K562 (cell line): ENCODE measurements around the gene CRACR2B. TPM values are rescaled to one million over a fixed set of nuclear protein-coding genes. Genes with fewer than 3 reads are reported as not detected.

Experiments
- BRF1 ChIP-seq: IDR thresholded peaks from 3 replicates; pipeline ENCODE4 v1.6.1; 2011; ENCODE audit warnings: borderline replicate concordance, mild to moderate bottlenecking; ENCODE audit not compliant: insufficient read length; ENCODE audit errors: extremely low read depth
- CEBPZ ChIP-seq: fragments of 150-350 bp; IDR thresholded peaks from 2 replicates; pipeline ENCODE4 v1.6.1; 2014; ENCODE audit warnings: low read depth, mild to moderate bottlenecking, low read length, borderline replicate concordance
- CTCFL ChIP-seq: IDR thresholded peaks from 2 replicates; pipeline ENCODE4 v1.6.1; 2011; ENCODE audit warnings: borderline replicate concordance, low read depth, mild to moderate bottlenecking, moderate library complexity, low read length; ENCODE audit not compliant: insufficient read depth, poor library complexity, severe bottlenecking
- DIDO1 ChIP-seq: fragments of 450-650 bp; IDR thresholded peaks from 2 replicates; pipeline ENCODE4 v1.6.1; 2016; ENCODE audit warnings: low read depth, missing biosample characterization, missing genetic modification characterization
- HDAC6 ChIP-seq: IDR thresholded peaks from 2 replicates; pipeline ENCODE4 v1.6.1; 2012; ENCODE audit warnings: low read depth, mild to moderate bottlenecking, control low read depth, inconsistent platforms, low read length, moderate library complexity
- NBN ChIP-seq: fragments of 450-650 bp; IDR thresholded peaks from 2 replicates; pipeline ENCODE4 v1.6.1; 2016; ENCODE audit warnings: low read depth, mild to moderate bottlenecking
- PHB ChIP-seq: fragments of 250-450 bp; sonication (Bioruptor Pico); IDR thresholded peaks from 2 replicates; pipeline ENCODE4 v1.5.0; 2021
- PHTF2 ChIP-seq: fragments of 250-450 bp; sonication (Bioruptor Pico); IDR thresholded peaks from 2 replicates; pipeline ENCODE4 v1.5.0; 2021; ENCODE audit warnings: mild to moderate bottlenecking
- POLR2G ChIP-seq: fragments of 200-400 bp; formaldehyde crosslinking; IDR thresholded peaks from 2 replicates; pipeline ENCODE4 v1.6.1; 2017; ENCODE audit warnings: low read depth, mild to moderate bottlenecking, antibody characterized with exemption, low read length, moderate library complexity
- SMARCC2 ChIP-seq: fragments of 450-650 bp; IDR thresholded peaks from 2 replicates; pipeline ENCODE4 v1.6.1; 2017; ENCODE audit warnings: antibody characterized with exemption, moderate library complexity, mild to moderate bottlenecking, low read depth
- TRIM25 ChIP-seq: fragments of 450-650 bp; IDR thresholded peaks from 2 replicates; pipeline ENCODE4 v1.7.0; 2016; ENCODE audit warnings: borderline replicate concordance
- ZNF124 ChIP-seq: sonication (generic); formaldehyde crosslinking; IDR thresholded peaks from 2 replicates; pipeline ENCODE4 v1.8.1; 2022; ENCODE audit warnings: missing genetic modification reagents
- ZNF212 ChIP-seq: fragments of 450-650 bp; formaldehyde crosslinking; IDR thresholded peaks from 2 replicates; pipeline ENCODE4 v1.4.0; 2020; ENCODE audit warnings: mild to moderate bottlenecking
- ZNF384 ChIP-seq: IDR thresholded peaks from 2 replicates; pipeline ENCODE4 v1.6.1; 2012; ENCODE audit warnings: low read depth, low read length, improper control_type of control experiment
- ZNF445 ChIP-seq: fragments of 250-450 bp; sonication (Bioruptor Pico); IDR thresholded peaks from 2 replicates; pipeline ENCODE4 v1.4.0; 2020; ENCODE audit warnings: low read depth, mild to moderate bottlenecking, moderate library complexity
- ZNF592 ChIP-seq: fragments of 450-650 bp; IDR thresholded peaks from 2 replicates; pipeline ENCODE4 v1.6.1; 2017; ENCODE audit warnings: antibody characterized with exemption, mild to moderate bottlenecking
- polyA plus RNA-seq, 8 experiments: library from polyadenylated mRNA; depleted of rRNA in 4 of 8; stranded (reverse) in 5 of 8; unstranded in 3 of 8; fragments of >200 nt; fragmentation: Nextera tagmentation in 2 of 8; fragmentation: Illumina TruSeq in 1 of 8; extraction: Ambion mirVana in 2 of 8; extraction: Trizol in 1 of 8; gene quantifications; 2 replicates each; pipeline versions ENCODE4 v1.2.1 to v1.2.3, GENCODE V29; 2011 to 2014; ENCODE audit warnings: inconsistent platforms in 1 of 8, missing spikeins in 1 of 8
- total RNA-seq, 7 experiments: library from RNA; depleted of rRNA in 6 of 7; stranded (reverse); fragments of >200 nt in 6 of 7; fragmentation: Illumina TruSeq in 2 of 7; extraction: Trizol in 2 of 7; gene quantifications; 2 replicates each; pipeline versions ENCODE4 v1.2.1 to v1.2.3, GENCODE V29; 2011 to 2021; ENCODE audit warnings: low replicate concordance in 1 of 7

The CRACR2B gene
- total and polyA plus RNA-seq, 9 of the 15 experiments (the other 6 are each of a cell fraction or from before 2014, with no cell fraction given), result 0.10 to 51.0 (median 6.0) TPM

GRCh38 chr11:809287-810039, 18.3 kb upstream of the CRACR2B start, which contains the start of gene RPLP2 (continued):
- TF ChIP-seq ZNF212 (CRISPR knock-in tag) (no peak), POLR2G (peak; percentile 94), NBN (peak; percentile 99), CEBPZ (no peak), ZNF124 (CRISPR knock-in tag) (no peak), PHB (CRISPR knock-in tag) (no peak), ZNF592 (peak; percentile 72), ZNF445 (CRISPR knock-in tag) (no peak), ZNF384 (peak; percentile 3; the same call in 1 of the 2 replicates), SMARCC2 (no peak), HDAC6 (no peak), CTCFL (no peak), DIDO1 (0 out of 2 replicates have a peak, but pooled peaks have one; percentile 48), PHTF2 (CRISPR knock-in tag) (no peak), BRF1 (no peak), TRIM25 (no peak)
